ENCODE results near the gene NMU.

DNA sequence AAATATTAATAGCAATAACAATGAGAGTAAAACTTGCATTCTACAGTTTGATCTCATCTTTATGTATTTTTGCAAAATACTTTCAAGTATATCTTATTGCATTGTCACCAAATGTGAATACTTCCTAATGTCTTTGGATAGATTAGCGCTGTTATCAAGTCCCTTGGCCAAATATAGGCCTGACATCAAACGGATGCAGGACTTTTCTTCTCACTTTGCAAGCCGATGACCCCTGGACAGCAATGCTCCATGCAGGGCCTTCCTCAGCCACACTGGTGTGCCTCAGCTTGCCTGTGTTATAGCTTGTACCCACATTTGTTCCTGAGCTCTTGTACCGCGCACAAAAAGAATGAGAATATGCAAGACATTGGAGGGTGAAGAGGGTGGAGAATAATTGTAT is 18.0 kb upstream of the NMU start:
- TF ChIP-seq, protein P1, sequence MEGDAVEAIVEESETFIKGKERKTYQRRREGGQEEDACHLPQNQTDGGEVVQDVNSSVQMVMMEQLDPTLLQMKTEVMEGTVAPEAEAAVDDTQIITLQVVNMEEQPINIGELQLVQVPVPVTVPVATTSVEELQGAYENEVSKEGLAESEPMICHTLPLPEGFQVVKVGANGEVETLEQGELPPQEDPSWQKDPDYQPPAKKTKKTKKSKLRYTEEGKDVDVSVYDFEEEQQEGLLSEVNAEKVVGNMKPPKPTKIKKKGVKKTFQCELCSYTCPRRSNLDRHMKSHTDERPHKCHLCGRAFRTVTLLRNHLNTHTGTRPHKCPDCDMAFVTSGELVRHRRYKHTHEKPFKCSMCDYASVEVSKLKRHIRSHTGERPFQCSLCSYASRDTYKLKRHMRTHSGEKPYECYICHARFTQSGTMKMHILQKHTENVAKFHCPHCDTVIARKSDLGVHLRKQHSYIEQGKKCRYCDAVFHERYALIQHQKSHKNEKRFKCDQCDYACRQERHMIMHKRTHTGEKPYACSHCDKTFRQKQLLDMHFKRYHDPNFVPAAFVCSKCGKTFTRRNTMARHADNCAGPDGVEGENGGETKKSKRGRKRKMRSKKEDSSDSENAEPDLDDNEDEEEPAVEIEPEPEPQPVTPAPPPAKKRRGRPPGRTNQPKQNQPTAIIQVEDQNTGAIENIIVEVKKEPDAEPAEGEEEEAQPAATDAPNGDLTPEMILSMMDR (conservative IDR thresholded peaks at IDR 0.05) = no peak
- TF ChIP-seq ZFX (IDR thresholded peaks at IDR 0.05) = no peak

Measured in C4-2B (cell line).